ENCODE measurements around the gene PCIF1. TPM values are rescaled to one million over a fixed set of nuclear protein-coding genes. Genes with fewer than 3 reads are reported as not detected.

PCIF1 gene
- total RNA-seq, 1 donor from 2014 or later = 18.3 TPM

DNA sequence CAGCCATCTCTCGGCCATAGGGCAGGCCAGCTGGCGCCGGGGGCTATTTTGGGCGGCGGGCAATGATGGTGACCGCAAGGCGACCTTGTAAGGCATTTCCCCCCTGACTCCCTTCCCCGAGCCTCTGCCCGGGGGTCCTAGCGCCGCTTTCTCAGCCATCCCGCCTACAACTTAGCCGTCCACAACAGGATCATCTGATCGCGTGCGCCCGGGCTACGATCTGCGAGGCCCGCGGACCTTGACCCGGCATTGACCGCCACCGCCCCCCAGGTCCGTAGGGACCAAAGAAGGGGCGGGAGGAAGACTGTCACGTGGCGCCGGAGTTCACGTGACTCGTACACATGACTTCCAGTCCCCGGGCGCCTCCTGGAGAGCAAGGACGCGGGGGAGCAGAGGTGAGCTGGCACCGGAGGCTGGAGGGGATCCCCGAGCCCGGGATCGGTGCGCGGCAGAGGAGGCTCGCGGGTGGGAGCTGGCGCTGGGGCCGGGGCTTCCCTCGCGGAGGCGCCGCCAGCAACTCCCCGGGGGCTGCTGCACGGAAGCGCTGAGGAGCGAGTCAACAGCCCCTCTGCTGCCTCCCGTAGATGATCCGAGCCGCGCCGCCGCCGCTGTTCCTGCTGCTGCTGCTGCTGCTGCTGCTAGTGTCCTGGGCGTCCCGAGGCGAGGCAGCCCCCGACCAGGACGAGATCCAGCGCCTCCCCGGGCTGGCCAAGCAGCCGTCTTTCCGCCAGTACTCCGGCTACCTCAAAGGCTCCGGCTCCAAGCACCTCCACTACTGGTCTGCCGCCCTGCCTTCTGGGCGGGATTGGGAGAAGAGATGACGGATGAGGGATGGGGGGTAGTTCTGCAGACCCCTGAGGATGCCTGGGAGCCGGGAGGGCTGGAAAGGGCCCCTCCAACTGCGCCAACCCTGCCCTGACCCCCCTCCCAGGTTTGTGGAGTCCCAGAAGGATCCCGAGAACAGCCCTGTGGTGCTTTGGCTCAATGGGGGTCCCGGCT lies 43.2 kb upstream of the PCIF1 start, which contains the start of the genes CTSA and NEURL2:
Gene CTSA, plus strand, starts transcription at position 351 of the 999 bp plus-strand sequence. Its CDS starts 234 bp downstream, at position 585.
Gene NEURL2, minus strand, starts transcription at position 224 of the 999 bp plus-strand sequence. Its CDS starts 217 bp downstream, at position 7.
- no peak for DNase-seq (ENCODE audit: low read depth)
- H3K4me3 ChIP-seq (ENCODE audit: low read depth, low read length) = peak within 1 kb of the TSS; percentile 87
- TF ChIP-seq, protein P1, sequence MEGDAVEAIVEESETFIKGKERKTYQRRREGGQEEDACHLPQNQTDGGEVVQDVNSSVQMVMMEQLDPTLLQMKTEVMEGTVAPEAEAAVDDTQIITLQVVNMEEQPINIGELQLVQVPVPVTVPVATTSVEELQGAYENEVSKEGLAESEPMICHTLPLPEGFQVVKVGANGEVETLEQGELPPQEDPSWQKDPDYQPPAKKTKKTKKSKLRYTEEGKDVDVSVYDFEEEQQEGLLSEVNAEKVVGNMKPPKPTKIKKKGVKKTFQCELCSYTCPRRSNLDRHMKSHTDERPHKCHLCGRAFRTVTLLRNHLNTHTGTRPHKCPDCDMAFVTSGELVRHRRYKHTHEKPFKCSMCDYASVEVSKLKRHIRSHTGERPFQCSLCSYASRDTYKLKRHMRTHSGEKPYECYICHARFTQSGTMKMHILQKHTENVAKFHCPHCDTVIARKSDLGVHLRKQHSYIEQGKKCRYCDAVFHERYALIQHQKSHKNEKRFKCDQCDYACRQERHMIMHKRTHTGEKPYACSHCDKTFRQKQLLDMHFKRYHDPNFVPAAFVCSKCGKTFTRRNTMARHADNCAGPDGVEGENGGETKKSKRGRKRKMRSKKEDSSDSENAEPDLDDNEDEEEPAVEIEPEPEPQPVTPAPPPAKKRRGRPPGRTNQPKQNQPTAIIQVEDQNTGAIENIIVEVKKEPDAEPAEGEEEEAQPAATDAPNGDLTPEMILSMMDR (conservative IDR thresholded peaks at IDR 0.05; ENCODE audit: low read depth, low read length) = no peak

DNA sequence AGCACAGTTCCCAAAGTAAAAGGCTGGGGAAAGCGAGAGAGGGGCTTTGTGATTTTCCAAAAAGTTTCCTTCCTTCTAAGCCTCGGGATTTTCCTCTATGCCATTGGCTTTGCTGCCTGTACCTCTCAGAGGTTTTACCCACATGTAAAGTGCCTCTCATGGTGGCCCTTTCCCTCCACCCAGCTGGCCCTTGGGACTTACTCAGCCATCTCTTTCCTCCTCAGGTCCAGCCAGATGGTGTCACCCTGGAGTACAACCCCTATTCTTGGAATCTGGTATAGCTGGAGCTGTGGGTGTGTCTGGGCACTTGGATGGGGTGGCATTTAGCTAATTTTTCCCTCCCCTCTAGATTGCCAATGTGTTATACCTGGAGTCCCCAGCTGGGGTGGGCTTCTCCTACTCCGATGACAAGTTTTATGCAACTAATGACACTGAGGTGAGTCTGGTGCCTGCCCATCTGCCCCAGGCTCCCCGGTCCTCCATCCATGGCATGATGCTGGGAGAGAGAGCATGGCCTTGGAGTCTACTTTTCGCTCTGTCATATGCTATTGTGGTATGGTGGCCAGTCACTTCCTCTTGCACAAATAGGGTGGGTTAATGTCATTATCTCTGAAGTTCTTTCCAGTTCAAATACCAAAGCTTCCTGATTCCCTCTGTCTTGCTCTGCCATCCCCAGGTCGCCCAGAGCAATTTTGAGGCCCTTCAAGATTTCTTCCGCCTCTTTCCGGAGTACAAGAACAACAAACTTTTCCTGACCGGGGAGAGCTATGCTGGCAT lies 42.2 kb upstream of the PCIF1 start:
- TF ChIP-seq, protein P1 (conservative IDR thresholded peaks at IDR 0.05; ENCODE audit: low read depth, low read length) = peak; percentile 53
- DNase-seq (ENCODE audit: low read depth) = no peak

DNA sequence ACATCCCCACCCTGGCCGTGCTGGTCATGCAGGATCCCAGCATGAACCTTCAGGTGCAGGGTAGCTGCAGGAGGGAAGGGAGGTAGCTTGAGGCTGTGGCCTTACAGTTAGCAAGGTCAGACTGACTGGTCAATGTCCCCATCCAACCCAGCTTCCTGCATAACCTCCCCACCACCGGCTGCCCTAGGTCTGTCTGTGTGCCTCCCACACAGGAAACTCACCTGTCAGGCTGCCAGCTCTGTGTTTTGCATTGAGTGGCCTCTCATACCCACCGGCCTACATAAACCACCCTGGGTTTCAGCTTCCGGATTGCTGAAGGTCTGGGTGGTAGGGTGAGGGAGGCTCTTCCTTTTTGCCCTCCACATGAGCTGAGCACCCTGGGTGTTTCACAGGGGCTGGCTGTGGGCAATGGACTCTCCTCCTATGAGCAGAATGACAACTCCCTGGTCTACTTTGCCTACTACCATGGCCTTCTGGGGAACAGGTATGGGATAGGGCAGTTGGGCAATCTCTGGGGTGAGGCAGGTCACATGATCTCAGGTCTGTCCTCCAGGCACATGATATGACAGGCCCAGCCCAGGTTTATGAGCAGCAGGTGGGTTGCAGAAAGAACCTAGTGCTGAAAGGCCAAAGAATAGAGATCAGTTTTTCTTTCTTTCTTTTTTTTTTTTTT lies 41.5 kb upstream of the PCIF1 start:
- peak overlapping the region; percentile 87 for H3K4me3 ChIP-seq (ENCODE audit: low read depth, low read length)
- TF ChIP-seq, protein P1 (conservative IDR thresholded peaks at IDR 0.05; ENCODE audit: low read depth, low read length) = no peak
- DNase-seq (ENCODE audit: low read depth) = no peak

More for the DNA sequence above, 42.2 kb upstream of the PCIF1 start:
- peak overlapping the region; percentile 87 for H3K4me3 ChIP-seq (ENCODE audit: low read depth, low read length)

DNA sequence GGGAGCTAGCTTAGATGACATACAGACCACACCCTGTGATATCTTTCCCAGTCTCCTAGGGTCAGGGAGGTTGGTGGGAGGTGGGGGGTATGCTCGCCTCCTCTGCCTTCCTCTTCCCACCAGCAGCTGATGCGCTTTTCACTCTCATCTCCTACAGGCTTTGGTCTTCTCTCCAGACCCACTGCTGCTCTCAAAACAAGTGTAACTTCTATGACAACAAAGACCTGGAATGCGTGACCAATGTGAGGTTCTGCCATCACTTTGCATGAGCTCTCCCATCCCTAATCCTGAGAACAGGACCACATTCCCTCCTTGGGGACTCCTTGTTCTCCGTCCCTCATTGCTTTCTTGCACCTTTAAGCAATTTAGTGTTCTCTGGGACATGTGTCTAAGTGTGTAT lies 40.7 kb upstream of the PCIF1 start:
- no peak overlapping the region for H3K4me3 ChIP-seq (ENCODE audit: low read depth, low read length)
- DNase-seq (ENCODE audit: low read depth) = no peak
- TF ChIP-seq, protein P1 (conservative IDR thresholded peaks at IDR 0.05; ENCODE audit: low read depth, low read length) = no peak

DNA sequence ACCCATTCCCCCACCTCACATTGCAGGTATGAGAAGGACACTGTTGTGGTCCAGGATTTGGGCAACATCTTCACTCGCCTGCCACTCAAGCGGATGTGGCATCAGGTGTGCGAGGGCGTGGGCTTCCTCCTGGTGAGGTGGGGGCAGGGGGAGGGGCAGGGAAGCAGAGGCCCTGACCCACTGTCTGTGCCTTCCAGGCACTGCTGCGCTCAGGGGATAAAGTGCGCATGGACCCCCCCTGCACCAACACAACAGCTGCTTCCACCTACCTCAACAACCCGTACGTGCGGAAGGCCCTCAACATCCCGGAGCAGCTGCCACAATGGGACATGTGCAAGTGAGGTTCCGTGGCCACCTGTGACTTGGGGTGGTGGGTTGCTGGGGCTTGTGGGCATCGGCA lies 39.7 kb upstream of the PCIF1 start:
- TF ChIP-seq, protein P1 (conservative IDR thresholded peaks at IDR 0.05; ENCODE audit: low read depth, low read length) = no peak
- no peak overlapping the region for H3K4me3 ChIP-seq (ENCODE audit: low read depth, low read length)
- DNase-seq (ENCODE audit: low read depth) = no peak

DNA sequence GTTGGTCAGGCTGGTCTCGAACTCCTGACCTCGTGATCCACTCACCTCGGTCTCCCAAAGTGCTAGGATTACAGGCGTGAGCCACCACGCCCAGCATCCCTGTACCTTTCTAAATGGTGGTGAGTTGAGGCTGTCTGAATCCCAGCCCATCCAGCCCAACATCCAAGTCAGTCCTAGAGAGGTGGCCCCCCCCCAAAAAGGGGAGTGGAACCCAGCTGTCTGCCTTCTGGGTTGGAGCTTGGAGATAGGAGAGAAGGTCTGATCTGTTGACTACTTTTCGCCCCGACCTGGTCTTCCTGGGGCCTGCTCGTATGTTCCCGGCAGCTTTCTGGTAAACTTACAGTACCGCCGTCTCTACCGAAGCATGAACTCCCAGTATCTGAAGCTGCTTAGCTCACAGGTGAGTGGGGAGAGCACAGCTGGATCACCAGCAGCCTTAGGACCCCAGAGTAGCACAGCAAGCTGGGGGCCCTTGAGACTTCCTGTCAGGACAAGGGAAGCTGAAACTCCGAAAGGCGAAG lies 37.8 kb upstream of the PCIF1 start:
- H3K4me3 ChIP-seq (ENCODE audit: low read depth, low read length) = no peak overlapping the region
- no peak for DNase-seq (ENCODE audit: low read depth)
- TF ChIP-seq, protein P1 (conservative IDR thresholded peaks at IDR 0.05; ENCODE audit: low read depth, low read length) = no peak
